Measurements from ENCODE around the gene TUBAL3.

DNA sequence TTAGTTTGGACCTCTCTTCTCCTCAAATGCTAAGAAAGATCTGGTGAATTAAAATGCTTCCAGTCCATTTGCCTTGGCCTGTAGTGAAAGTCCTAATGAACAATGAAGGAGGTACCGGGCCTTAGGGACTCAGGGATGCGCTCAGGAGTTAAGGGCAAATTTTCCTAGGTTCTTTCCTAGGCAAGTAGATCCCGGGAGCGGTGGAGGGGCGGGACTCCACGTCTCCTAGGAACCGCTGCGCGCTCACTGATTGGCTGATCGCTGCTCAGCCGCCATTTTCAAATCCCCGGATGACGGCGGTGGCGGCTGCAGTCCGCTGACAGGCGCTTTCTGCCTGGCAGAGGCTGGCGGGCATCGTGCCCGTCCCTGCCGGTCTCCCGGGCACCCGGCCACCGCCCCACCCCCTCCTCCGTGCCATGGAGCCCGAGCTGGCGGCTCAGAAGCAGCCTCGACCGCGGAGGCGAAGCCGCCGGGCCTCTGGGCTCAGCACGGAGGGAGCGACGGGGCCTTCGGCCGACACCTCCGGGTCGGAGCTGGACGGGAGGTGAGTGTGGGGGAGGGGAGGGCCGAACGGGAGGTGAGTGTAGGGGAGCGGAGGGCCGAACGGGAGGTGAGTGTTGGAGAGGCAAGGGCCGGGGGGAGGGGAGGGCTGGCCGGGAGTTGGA is 7.8 kb upstream of the TUBAL3 start, which contains the start of gene NET1:
- TF ChIP-seq, protein P1, sequence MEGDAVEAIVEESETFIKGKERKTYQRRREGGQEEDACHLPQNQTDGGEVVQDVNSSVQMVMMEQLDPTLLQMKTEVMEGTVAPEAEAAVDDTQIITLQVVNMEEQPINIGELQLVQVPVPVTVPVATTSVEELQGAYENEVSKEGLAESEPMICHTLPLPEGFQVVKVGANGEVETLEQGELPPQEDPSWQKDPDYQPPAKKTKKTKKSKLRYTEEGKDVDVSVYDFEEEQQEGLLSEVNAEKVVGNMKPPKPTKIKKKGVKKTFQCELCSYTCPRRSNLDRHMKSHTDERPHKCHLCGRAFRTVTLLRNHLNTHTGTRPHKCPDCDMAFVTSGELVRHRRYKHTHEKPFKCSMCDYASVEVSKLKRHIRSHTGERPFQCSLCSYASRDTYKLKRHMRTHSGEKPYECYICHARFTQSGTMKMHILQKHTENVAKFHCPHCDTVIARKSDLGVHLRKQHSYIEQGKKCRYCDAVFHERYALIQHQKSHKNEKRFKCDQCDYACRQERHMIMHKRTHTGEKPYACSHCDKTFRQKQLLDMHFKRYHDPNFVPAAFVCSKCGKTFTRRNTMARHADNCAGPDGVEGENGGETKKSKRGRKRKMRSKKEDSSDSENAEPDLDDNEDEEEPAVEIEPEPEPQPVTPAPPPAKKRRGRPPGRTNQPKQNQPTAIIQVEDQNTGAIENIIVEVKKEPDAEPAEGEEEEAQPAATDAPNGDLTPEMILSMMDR (IDR thresholded peaks at IDR 0.05; ENCODE audit: insufficient read depth, low read depth, low read length): no peak
- no peak for TF ChIP-seq EZH2 (IDR thresholded peaks at IDR 0.05; ENCODE audit: insufficient read depth, low read length)

All from astrocyte (in vitro differentiated cells and primary cell).